IMR-90 (cell line): ENCODE data around the gene KLK12. TPM values are rescaled to one million over a fixed set of nuclear protein-coding genes. Genes with fewer than 3 reads are reported as not detected.

Experiments used
- ATAC-seq: fragments of 200-7000 bp; cut with Tn5 transposase; 2 replicates; pipeline ENCODE4 v1.9.1; 2020; ENCODE audit warnings: low read depth, mild to moderate bottlenecking, moderate library complexity
- BruUV-seq: library from RNA; stranded (reverse); fragments of 400-500 nt; replicated peaks from 2 replicates; lab custom pipeline; 2021; lab: Mats Ljungman, UMichigan
- CTCF ChIA-PET: fragments of 300-600 bp; formaldehyde crosslinking; extraction: SDS; loops from one replicate; lab custom pipeline; 2021; ENCODE audit warnings: antibody characterized with exemption; lab: Yijun Ruan, JAX
- POLR2A ChIA-PET: fragments of 300-600 bp; sonication (Branson Sonifier 250); formaldehyde crosslinking; loops from one replicate; lab custom pipeline; 2022; ENCODE audit warnings: antibody characterized with exemption; ENCODE audit not compliant: unreplicated experiment; lab: Charles Lee
- DNase-seq: peaks from one replicate; pipeline ENCODE4 v3.0.0; 2013
- H2AFZ ChIP-seq: replicated peaks from 2 replicates; pipeline ENCODE3; 2013; ENCODE audit warnings: low read length, mild to moderate bottlenecking; ENCODE audit not compliant: poor library complexity
- H2AK5ac ChIP-seq: 2 replicates; pipeline ENCODE4 v1.6.1; 2013; ENCODE audit warnings: low read depth, low read length, inconsistent platforms
- H2AK9ac ChIP-seq: replicated peaks from 2 replicates; pipeline ENCODE3; 2013; ENCODE audit warnings: mild to moderate bottlenecking, low read depth, low read length, moderate library complexity; ENCODE audit not compliant: poor library complexity
- H2BK120ac ChIP-seq: 2 replicates; pipeline ENCODE4 v1.6.1; 2013; ENCODE audit warnings: low read depth, low read length, inconsistent platforms
- H2BK15ac ChIP-seq: 3 replicates; pipeline ENCODE4 v1.6.1; 2013; ENCODE audit warnings: low read depth, low read length, inconsistent platforms
- H2BK20ac ChIP-seq: 2 replicates; pipeline ENCODE4 v1.6.1; 2013; ENCODE audit warnings: low read depth, mild to moderate bottlenecking, inconsistent platforms, low read length, moderate library complexity
- H2BK5ac ChIP-seq: 2 replicates; pipeline ENCODE4 v1.6.1; 2013; ENCODE audit warnings: mild to moderate bottlenecking, low read depth, low read length, inconsistent platforms; ENCODE audit not compliant: poor library complexity, severe bottlenecking
- H3K14ac ChIP-seq: replicated peaks from 2 replicates; pipeline ENCODE4 v1.6.1; 2013; ENCODE audit warnings: low read depth, low read length, inconsistent platforms
- H3K18ac ChIP-seq: 2 replicates; pipeline ENCODE4 v1.6.1; 2013; ENCODE audit warnings: low read depth, low read length, control low read depth
- H3K23ac ChIP-seq: 2 replicates; pipeline ENCODE4 v1.6.1; 2013; ENCODE audit warnings: low read depth, low read length, inconsistent platforms
- H3K27ac ChIP-seq: 2 replicates; pipeline ENCODE4 v1.5.1; 2013; ENCODE audit warnings: mild to moderate bottlenecking, control low read depth, low read length; ENCODE audit not compliant: insufficient read depth
- H3K27me3 ChIP-seq: 2 replicates; pipeline ENCODE4 v1.6.1; 2013; ENCODE audit warnings: low read length; ENCODE audit not compliant: control insufficient read depth, insufficient read depth
- H3K36me3 ChIP-seq: 2 replicates; pipeline ENCODE4 v1.6.1; 2013; ENCODE audit warnings: low read length, mixed read lengths; ENCODE audit not compliant: control insufficient read depth, insufficient read depth
- H3K4ac ChIP-seq: 2 replicates; pipeline ENCODE4 v1.6.1; 2013; ENCODE audit warnings: low read depth, low read length, inconsistent platforms
- H3K4me1 ChIP-seq: 2 replicates; pipeline ENCODE4 v1.6.1; 2013; ENCODE audit warnings: low read length, mixed read lengths; ENCODE audit not compliant: control insufficient read depth, insufficient read depth
- H3K4me2 ChIP-seq: 2 replicates; pipeline ENCODE4 v1.6.1; 2013; ENCODE audit warnings: low read depth, mild to moderate bottlenecking, control low read depth, low read length, moderate library complexity
- H3K4me3 ChIP-seq: 2 replicates; pipeline ENCODE4 v1.5.1; 2013; ENCODE audit warnings: low read depth, mild to moderate bottlenecking, control low read depth, low read length, moderate library complexity; ENCODE audit not compliant: insufficient read depth
- H3K56ac ChIP-seq: 2 replicates; pipeline ENCODE4 v1.6.1; 2013; ENCODE audit warnings: low read length, inconsistent platforms; ENCODE audit not compliant: insufficient read depth; ENCODE audit errors: extremely low read depth
- H3K79me1 ChIP-seq, 2 experiments: 2 replicates each; pipeline ENCODE4 v1.6.1; 2013; ENCODE audit warnings: low read length in 2 of 2, inconsistent platforms in 1 of 2, low read depth in 1 of 2
- H3K9ac ChIP-seq: 2 replicates; pipeline ENCODE4 v1.6.1; 2013; ENCODE audit warnings: low read depth, low read length, control low read depth
- H3K9me1 ChIP-seq: 2 replicates; pipeline ENCODE4 v1.6.1; 2013; ENCODE audit warnings: low read length, inconsistent platforms; ENCODE audit not compliant: insufficient read depth
- H3K9me3 ChIP-seq: 2 replicates; pipeline ENCODE4 v1.6.1; 2013; ENCODE audit warnings: low read length; ENCODE audit not compliant: control insufficient read depth, insufficient read depth
- H4K20me1 ChIP-seq: 2 replicates; pipeline ENCODE4 v1.6.1; 2013; ENCODE audit warnings: low read length, inconsistent platforms; ENCODE audit not compliant: insufficient read depth
- H4K5ac ChIP-seq: 2 replicates; pipeline ENCODE4 v1.6.1; 2013; ENCODE audit warnings: mild to moderate bottlenecking, low read depth, low read length, control low read depth
- H4K8ac ChIP-seq, 2 experiments: 2 replicates each; pipeline ENCODE4 v1.6.1; 2013; ENCODE audit warnings: low read depth in 2 of 2, low read length in 2 of 2, control low read depth in 1 of 2, inconsistent platforms in 1 of 2
- H4K91ac ChIP-seq: 2 replicates; pipeline ENCODE4 v1.6.1; 2013; ENCODE audit warnings: low read depth, low read length, inconsistent platforms; ENCODE audit not compliant: insufficient read depth
- CEBPB ChIP-seq: IDR thresholded peaks from 2 replicates; pipeline ENCODE4 v1.6.1; 2012; ENCODE audit warnings: low read depth, low read length, improper control_type of control experiment
- CHD1 ChIP-seq: IDR thresholded peaks from 2 replicates; pipeline ENCODE4 v1.6.1; 2012; ENCODE audit warnings: low read depth, low read length, improper control_type of control experiment
- CTCF ChIP-seq: conservative IDR thresholded peaks from 2 replicates; pipeline ENCODE4 v1.5.1; 2012; ENCODE audit warnings: mild to moderate bottlenecking, low read depth, low read length, improper control_type of control experiment
- ELK1 ChIP-seq: fragments of 150-350 bp; IDR thresholded peaks from 2 replicates; pipeline ENCODE4 v1.6.1; 2016; ENCODE audit warnings: low read depth, mild to moderate bottlenecking, low read length, moderate library complexity, borderline replicate concordance
- FOS ChIP-seq: fragments of 150-350 bp; IDR thresholded peaks from 2 replicates; pipeline ENCODE4 v1.6.1; 2016; ENCODE audit warnings: low read depth, low read length
- MAFK ChIP-seq: IDR thresholded peaks from 2 replicates; pipeline ENCODE4 v1.6.1; 2012; ENCODE audit warnings: low read depth, low read length, improper control_type of control experiment
- MAZ ChIP-seq: IDR thresholded peaks from 2 replicates; pipeline ENCODE4 v1.6.1; 2012; ENCODE audit warnings: low read depth, mild to moderate bottlenecking, low read length, improper control_type of control experiment, moderate library complexity, borderline replicate concordance
- MXI1 ChIP-seq: IDR thresholded peaks from 2 replicates; pipeline ENCODE4 v1.6.1; 2012; ENCODE audit warnings: low read depth, mild to moderate bottlenecking, low read length, moderate library complexity, borderline replicate concordance
- NFE2L2 ChIP-seq: fragments of 150-350 bp; IDR thresholded peaks from 2 replicates; pipeline ENCODE4 v1.6.1; 2016; ENCODE audit warnings: low read depth, mild to moderate bottlenecking, low read length
- POLR2A ChIP-seq: IDR thresholded peaks from 2 replicates; pipeline ENCODE4 v1.6.1; 2012; ENCODE audit warnings: mild to moderate bottlenecking, low read depth, low read length
- RAD21 ChIP-seq: IDR thresholded peaks from 2 replicates; pipeline ENCODE4 v1.6.1; 2012; ENCODE audit warnings: low read length, improper control_type of control experiment
- RCOR1 ChIP-seq: IDR thresholded peaks from 2 replicates; pipeline ENCODE4 v1.6.1; 2012; ENCODE audit warnings: mild to moderate bottlenecking, low read length, improper control_type of control experiment; ENCODE audit not compliant: insufficient replicate concordance
- RFX5 ChIP-seq: IDR thresholded peaks from 2 replicates; pipeline ENCODE4 v1.8.0; 2012; ENCODE audit warnings: low read depth, mild to moderate bottlenecking, low read length, moderate library complexity
- SMC3 ChIP-seq: fragments of 150-350 bp; IDR thresholded peaks from 2 replicates; pipeline ENCODE4 v1.6.1; 2016; ENCODE audit warnings: low read depth, mild to moderate bottlenecking, antibody characterized with exemption, low read length, moderate library complexity
- WGBS, 2 experiments: methylation state at CpG; one replicate each; pipeline versions ENCODE4 v1.1.5 to v1.1.7; 2013; ENCODE audit warnings: missing lambda C conversion rate in 2 of 2; ENCODE audit not compliant: insufficient read length in 1 of 2; ENCODE audit errors: extremely low coverage in 2 of 2; 5-methylcytosine and 5-hydroxymethylcytosine counted together
- dilution Hi-C: fragments of 300-500 bp; cut with HindIII; formaldehyde crosslinking; loops from one replicate; pipeline ENCODE4 v1.14.3; 2018; ENCODE audit warnings: low sequenced_read_pairs; ENCODE audit not compliant: unreplicated experiment
- in situ Hi-C: fragments of 300-500 bp; cut with MboI; formaldehyde crosslinking; loops from 3 replicates; pipeline ENCODE4 v1.14.3; 2019; ENCODE audit warnings: low sequenced_read_pairs, inconsistent platforms, mixed read lengths
- intact Hi-C: fragments of 100-400 bp; cut with micrococcal nuclease; formaldehyde crosslinking; loops from 2 replicates; pipeline ENCODE4 v1.10.0; 2022
- polyA plus RNA-seq, 3 experiments: library from polyadenylated mRNA; depleted of rRNA; stranded (reverse); fragments of >200 nt; gene quantifications; 2 replicates each; pipeline ENCODE4 v1.2.3, GENCODE V29; 2012; ENCODE audit warnings: low replicate concordance in 1 of 3
- total RNA-seq: library from RNA; depleted of rRNA; stranded (reverse); fragments of >200 nt; gene quantifications from 2 replicates; pipeline ENCODE4 v1.2.3, GENCODE V29; 2012

KLK12 gene
- total and polyA plus RNA-seq, 2 of the 4 experiments (the other 2 are of a cell fraction), result not detected

DNA sequence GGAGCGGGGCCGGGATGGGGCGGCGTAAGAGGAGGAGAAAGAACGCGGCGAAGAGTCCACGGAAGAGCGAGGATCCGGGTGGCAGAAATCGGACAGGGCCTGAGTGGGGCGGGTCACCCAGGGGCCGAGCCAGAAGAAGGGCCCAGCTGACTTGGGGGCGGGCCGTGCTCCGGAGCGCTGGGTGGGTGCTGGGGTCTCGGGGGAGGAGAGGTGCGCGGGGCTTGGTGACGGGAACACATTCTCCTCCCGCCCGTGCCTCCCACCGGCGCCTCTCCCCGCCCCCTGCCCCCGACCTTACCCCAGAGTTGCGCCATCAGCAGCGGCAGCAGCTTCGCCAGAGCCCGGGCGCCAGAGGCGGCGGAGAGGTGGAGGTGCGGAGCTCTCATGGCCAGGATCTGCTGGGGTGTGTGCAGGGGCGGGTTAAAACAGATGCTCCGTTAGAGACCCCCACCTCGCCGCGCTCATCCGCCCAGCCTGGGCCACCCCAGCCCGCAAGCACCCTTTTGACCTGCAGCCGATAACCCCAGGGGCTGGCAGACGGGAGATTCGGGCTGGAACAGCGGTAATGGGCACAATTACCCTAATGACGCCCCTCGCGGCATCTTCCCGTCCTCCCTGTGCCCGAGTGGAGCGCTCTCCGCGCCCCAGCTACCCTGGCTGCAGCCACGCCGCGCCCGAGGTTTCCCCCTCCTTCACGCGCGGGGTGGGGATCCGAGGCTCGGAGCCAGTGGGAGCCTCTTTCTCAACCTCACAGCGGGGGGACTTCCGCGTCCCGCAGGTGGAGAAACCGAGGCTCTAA is 15.9 kb downstream of the KLK12 start:
- H2BK15ac ChIP-seq, result no peak overlapping the region
- H3K4ac ChIP-seq, result no peak overlapping the region
- H4K91ac ChIP-seq, result no peak overlapping the region
- H3K4me2 ChIP-seq, result peak overlapping the region; percentile 40; the same call in 1 of the 2 replicates
- no peak overlapping the region for H2BK20ac ChIP-seq
- H4K5ac ChIP-seq, result no peak overlapping the region
- H3K27me3 ChIP-seq, result peaks cover 19% of the 10 kb centered on the region
- H2BK5ac ChIP-seq, result no peak overlapping the region
- ChIA-PET POLR2A (no interaction called here), CTCF (interaction anchor here (0.5 kb wide), 1 partner anchor 45 kb away, joined by 7 read pairs; no protein-coding TSS in a partner anchor)
- peak overlapping the region; percentile 4; the same call in 1 of the 2 replicates for H3K4me3 ChIP-seq
- no peaks in the 10 kb centered on the region for H3K4me1 ChIP-seq
- ATAC-seq (peak; percentile 14; the same call in 1 of the 2 replicates), DNase-seq (no peak)
- dilution Hi-C loops (no loop called here), intact Hi-C loops (loop anchor here (10.0 kb wide), 1 partner anchor 664 kb away; no protein-coding TSS in a partner anchor), in situ Hi-C loops (no loop called here)
- H3K56ac ChIP-seq, result no peak overlapping the region
- H4K8ac ChIP-seq, result no peak overlapping the region
- H3K18ac ChIP-seq, result no peak overlapping the region
- no peak overlapping the region for H3K27ac ChIP-seq
- no peak overlapping the region for H3K23ac ChIP-seq
- no peak overlapping the region for H3K9ac ChIP-seq
- H3K9me1 ChIP-seq, result no peaks in the 10 kb centered on the region
- no peak overlapping the region for H2BK120ac ChIP-seq
- H3K9me3 ChIP-seq, result no peaks in the 10 kb centered on the region; the same call in 1 of the 2 replicates
- H4K20me1 ChIP-seq, result no peaks in the 10 kb centered on the region
- 0% methylated on average over 2 of the region's 68 CpGs; no CpG with 5 or more reads in 1 of the 2 experiments for WGBS, 2 experiments
- H3K79me1 ChIP-seq, result no peaks in the 10 kb centered on the region
- BruUV-seq, result no TSS peak
- no peak overlapping the region for H2AK5ac ChIP-seq
- H3K36me3 ChIP-seq, result no peaks in the 10 kb centered on the region
- H2AK9ac ChIP-seq, result no peak overlapping the region
- peak overlapping the region; percentile 56 for H2AFZ ChIP-seq
- no peak overlapping the region for H3K14ac ChIP-seq
- TF ChIP-seq MXI1 (no peak), MAFK (no peak), POLR2A (no peak), CHD1 (no peak), RAD21 (no peak), CEBPB (no peak), NFE2L2 (no peak), CTCF (no peak), ELK1 (no peak), FOS (no peak), RCOR1 (no peak), RFX5 (no peak), SMC3 (no peak), MAZ (no peak)
